Measurements from ENCODE around the gene THY1.

Gene THY1

GRCh38 chr11:119373059-119373920 lies 49.7 kb downstream of the THY1 start:
- no peak overlapping the region for H3K9ac ChIP-seq (ENCODE audit: low read length)
- no peaks in the 10 kb centered on the region for H3K79me2 ChIP-seq (ENCODE audit: low read length)
- H3K4me3 ChIP-seq (ENCODE audit: low read length), result no peak overlapping the region
- no peak for DNase-seq
- no peaks in the 10 kb centered on the region for H3K36me3 ChIP-seq (replicated peaks; ENCODE audit: insufficient read depth, low read length)
- no peaks in the 10 kb centered on the region for H4K20me1 ChIP-seq (ENCODE audit: insufficient read depth, low read length)
- H2AFZ ChIP-seq (ENCODE audit: low read length), result no peak overlapping the region
- H3K27me3 ChIP-seq (replicated peaks; ENCODE audit: insufficient read depth, low read length), result no peaks in the 10 kb centered on the region
- H3K4me1 ChIP-seq (ENCODE audit: low read length), result peaks cover 23% of the 10 kb centered on the region
- H3K9me2 ChIP-seq (replicated peaks; ENCODE audit: insufficient read depth, low read length), result no peaks in the 10 kb centered on the region
- TF ChIP-seq EZH2 (optimal IDR thresholded peaks at IDR 0.05; ENCODE audit: low read depth, low read length) (no peak), CTCF (IDR thresholded peaks at IDR 0.05; ENCODE audit: low read length) (no peak), EZH2phosphoT487 (IDR thresholded peaks at IDR 0.05; ENCODE audit: low read length) (no peak)
- H3K27ac ChIP-seq (ENCODE audit: low read length), result no peak overlapping the region
- no peak overlapping the region for H3K4me2 ChIP-seq (ENCODE audit: low read depth, low read length)
- H3F3A ChIP-seq (ENCODE audit: insufficient read depth, low read length), result no peaks in the 10 kb centered on the region
- H3K9me3 ChIP-seq (replicated peaks; ENCODE audit: insufficient read depth, low read length), result no peaks in the 10 kb centered on the region

- Histone ChIP-seq H3K9me2 (replicated peaks; ENCODE audit: insufficient read depth, low read length) (no peaks in the 10 kb centered on the region), H3K9ac (ENCODE audit: low read length) (no peak overlapping the region), H2AFZ (ENCODE audit: low read length) (no peak overlapping the region), H3F3A (ENCODE audit: insufficient read depth, low read length) (no peaks in the 10 kb centered on the region), H3K36me3 (replicated peaks; ENCODE audit: insufficient read depth, low read length) (no peaks in the 10 kb centered on the region), H3K4me2 (ENCODE audit: low read depth, low read length) (no peak overlapping the region), H3K4me3 (ENCODE audit: low read length) (no peak overlapping the region), H4K20me1 (ENCODE audit: insufficient read depth, low read length) (no peaks in the 10 kb centered on the region), H3K9me3 (replicated peaks; ENCODE audit: insufficient read depth, low read length) (no peaks in the 10 kb centered on the region), H3K4me1 (ENCODE audit: low read length) (peaks cover 15% of the 10 kb centered on the region), H3K27me3 (replicated peaks; ENCODE audit: insufficient read depth, low read length) (no peaks in the 10 kb centered on the region), H3K27ac (ENCODE audit: low read length) (no peak overlapping the region), H3K79me2 (ENCODE audit: low read length) (no peaks in the 10 kb centered on the region)
- no peak for DNase-seq
- no peak for TF ChIP-seq EZH2 (optimal IDR thresholded peaks at IDR 0.05; ENCODE audit: low read depth, low read length)
- TF ChIP-seq CTCF (IDR thresholded peaks at IDR 0.05; ENCODE audit: low read length), result no peak
- no peak for TF ChIP-seq EZH2phosphoT487 (IDR thresholded peaks at IDR 0.05; ENCODE audit: low read length)
Measured at GRCh38 chr11:119372260-119373058, 50.5 kb downstream of the THY1 start.

- H3K9me2 ChIP-seq (replicated peaks; ENCODE audit: insufficient read depth, low read length), result no peaks in the 10 kb centered on the region
- H3K4me1 ChIP-seq (ENCODE audit: low read length), result peaks cover 10% of the 10 kb centered on the region; the same call in 1 of the 2 replicates
- H3F3A ChIP-seq (ENCODE audit: insufficient read depth, low read length), result no peaks in the 10 kb centered on the region
- H2AFZ ChIP-seq (ENCODE audit: low read length), result no peak overlapping the region
- H3K27me3 ChIP-seq (replicated peaks; ENCODE audit: insufficient read depth, low read length), result peaks cover 3% of the 10 kb centered on the region; the same call in 1 of the 2 replicates
- H3K9me3 ChIP-seq (replicated peaks; ENCODE audit: insufficient read depth, low read length), result no peaks in the 10 kb centered on the region
- H3K27ac ChIP-seq (ENCODE audit: low read length), result no peak overlapping the region
- no peak overlapping the region for H3K4me3 ChIP-seq (ENCODE audit: low read length)
- DNase-seq, result no peak
- no peak; the same call in 1 of the 2 replicates for TF ChIP-seq CTCF (IDR thresholded peaks at IDR 0.05; ENCODE audit: low read length)
- no peak for TF ChIP-seq EZH2 (optimal IDR thresholded peaks at IDR 0.05; ENCODE audit: low read depth, low read length)
- no peak for TF ChIP-seq EZH2phosphoT487 (IDR thresholded peaks at IDR 0.05; ENCODE audit: low read length)
- H3K79me2 ChIP-seq (ENCODE audit: low read length), result no peaks in the 10 kb centered on the region
- no peaks in the 10 kb centered on the region for H4K20me1 ChIP-seq (ENCODE audit: insufficient read depth, low read length)
- no peak overlapping the region for H3K4me2 ChIP-seq (ENCODE audit: low read depth, low read length)
- H3K36me3 ChIP-seq (replicated peaks; ENCODE audit: insufficient read depth, low read length), result no peaks in the 10 kb centered on the region
- no peak overlapping the region for H3K9ac ChIP-seq (ENCODE audit: low read length)
Measured at GRCh38 chr11:119371778-119372182, 51.2 kb downstream of the THY1 start.

Measured in MM.1S (cell line).